MCF 10A (cell line): ENCODE results near the gene TCAIM. TPM values are rescaled to one million over a fixed set of nuclear protein-coding genes. Genes with fewer than 3 reads are reported as not detected.

Source experiments
- BruUV-seq: library from RNA; stranded (reverse); fragments of 400-500 nt; replicated peaks from 2 replicates; lab custom pipeline; 2021; lab: Mats Ljungman, UMichigan
- CTCF ChIA-PET: fragments of 300-600 bp; sonication (Branson Sonifier 250); formaldehyde crosslinking; extraction: SDS; loops from one replicate; lab custom pipeline; 2021; ENCODE audit warnings: antibody characterized with exemption, inconsistent platforms; lab: Yijun Ruan, JAX
- POLR2A ChIA-PET: fragments of 300-600, 350-650 bp; sonication (Branson Sonifier 250); formaldehyde crosslinking; extraction: SDS; loops from one replicate; lab custom pipeline; 2020; ENCODE audit warnings: antibody characterized with exemption, inconsistent platforms; lab: Yijun Ruan, JAX
- DNase-seq: peaks from one replicate; pipeline ENCODE4 v3.0.0-alpha.2; 2018; ENCODE audit not compliant: unreplicated experiment
- H3K27ac Mint-ChIP-seq: one replicate; pipeline ENCODE4 v1.8.0; 2022; ENCODE audit warnings: mild to moderate bottlenecking, low read depth, mixed read lengths; ENCODE audit not compliant: unreplicated experiment
- H3K27me3 Mint-ChIP-seq: one replicate; pipeline ENCODE4 v1.8.0; 2022; ENCODE audit warnings: mixed read lengths; ENCODE audit not compliant: insufficient read depth, unreplicated experiment
- H3K36me3 Mint-ChIP-seq: one replicate; pipeline ENCODE4 v1.8.0; 2022; ENCODE audit warnings: mild to moderate bottlenecking, moderate library complexity, mixed read lengths; ENCODE audit not compliant: insufficient read depth, unreplicated experiment
- H3K4me1 Mint-ChIP-seq: one replicate; pipeline ENCODE4 v1.8.0; 2022; ENCODE audit warnings: mixed read lengths; ENCODE audit not compliant: insufficient read depth, unreplicated experiment
- H3K4me3 Mint-ChIP-seq: one replicate; pipeline ENCODE4 v1.8.0; 2022; ENCODE audit warnings: mild to moderate bottlenecking, moderate library complexity, mixed read lengths; ENCODE audit not compliant: unreplicated experiment
- H3K9me3 Mint-ChIP-seq: one replicate; pipeline ENCODE4 v1.8.0; 2022; ENCODE audit warnings: mixed read lengths; ENCODE audit not compliant: unreplicated experiment
- intact Hi-C: fragments of 100-400 bp; cut with micrococcal nuclease; formaldehyde crosslinking; loops from 2 replicates; pipeline ENCODE4 v1.14.1; 2022
- total RNA-seq: library from RNA; stranded (reverse); gene quantifications from 2 replicates; pipeline ENCODE4 v1.2.3, GENCODE V29; 2022
- TF ChIP-seq, protein P1 (sequence below): fragments of 200-600 bp; IDR thresholded peaks from one replicate; pipeline ENCODE4 v1.8.0; 2022; ENCODE audit warnings: antibody characterized with exemption, mild to moderate bottlenecking; ENCODE audit not compliant: unreplicated experiment

Gene TCAIM
- total RNA-seq, 1 experiment from 2014 or later = 26.6 TPM

DNA sequence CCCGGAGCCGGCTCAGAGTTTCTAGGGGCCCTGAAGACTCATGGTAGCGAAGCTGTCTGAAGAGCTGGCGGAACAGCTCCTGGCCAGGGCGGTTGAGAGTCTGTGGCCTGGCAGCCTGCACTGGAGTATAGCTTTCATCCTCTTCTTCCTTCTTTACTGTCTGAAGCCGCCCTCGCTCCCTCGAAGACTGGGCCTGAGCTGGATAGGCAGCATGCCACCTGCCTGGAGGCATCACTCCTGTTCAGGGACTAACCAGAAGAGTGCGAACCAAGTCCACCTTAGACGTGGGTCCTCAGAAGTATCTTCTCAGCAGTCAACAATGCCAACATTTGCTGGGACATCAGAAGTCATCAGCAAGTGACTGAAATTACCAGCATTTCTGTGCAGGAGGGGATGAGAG, 116.8 kb downstream of the TCAIM start:
- no peak overlapping the region for H3K4me3 Mint-ChIP-seq
- TF ChIP-seq, protein P1, sequence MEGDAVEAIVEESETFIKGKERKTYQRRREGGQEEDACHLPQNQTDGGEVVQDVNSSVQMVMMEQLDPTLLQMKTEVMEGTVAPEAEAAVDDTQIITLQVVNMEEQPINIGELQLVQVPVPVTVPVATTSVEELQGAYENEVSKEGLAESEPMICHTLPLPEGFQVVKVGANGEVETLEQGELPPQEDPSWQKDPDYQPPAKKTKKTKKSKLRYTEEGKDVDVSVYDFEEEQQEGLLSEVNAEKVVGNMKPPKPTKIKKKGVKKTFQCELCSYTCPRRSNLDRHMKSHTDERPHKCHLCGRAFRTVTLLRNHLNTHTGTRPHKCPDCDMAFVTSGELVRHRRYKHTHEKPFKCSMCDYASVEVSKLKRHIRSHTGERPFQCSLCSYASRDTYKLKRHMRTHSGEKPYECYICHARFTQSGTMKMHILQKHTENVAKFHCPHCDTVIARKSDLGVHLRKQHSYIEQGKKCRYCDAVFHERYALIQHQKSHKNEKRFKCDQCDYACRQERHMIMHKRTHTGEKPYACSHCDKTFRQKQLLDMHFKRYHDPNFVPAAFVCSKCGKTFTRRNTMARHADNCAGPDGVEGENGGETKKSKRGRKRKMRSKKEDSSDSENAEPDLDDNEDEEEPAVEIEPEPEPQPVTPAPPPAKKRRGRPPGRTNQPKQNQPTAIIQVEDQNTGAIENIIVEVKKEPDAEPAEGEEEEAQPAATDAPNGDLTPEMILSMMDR = no peak
- H3K36me3 Mint-ChIP-seq = peaks cover 73% of the 10 kb centered on the region
- H3K27me3 Mint-ChIP-seq = no peaks in the 10 kb centered on the region
- intact Hi-C loops = no loop called here
- no peak for DNase-seq
- no peak overlapping the region for H3K27ac Mint-ChIP-seq
- BruUV-seq = no TSS peak
- CTCF ChIA-PET = no interaction called here
- POLR2A ChIA-PET = interaction anchor here (0.7 kb wide), 1 partner anchor 1047 kb away, joined by 3 read pairs; no protein-coding TSS in a partner anchor
- no peaks in the 10 kb centered on the region for H3K9me3 Mint-ChIP-seq
- H3K4me1 Mint-ChIP-seq = no peaks in the 10 kb centered on the region

Other genes with a start within 250 kb of the TCAIM start
- gene TOPAZ1, start 96.9 kb upstream of the TCAIM start, total RNA-seq = not detected in 2 replicates
- gene ZNF445, start 138.9 kb downstream of the TCAIM start, total RNA-seq = 10.1 and 11.0 TPM in 2 replicates
- not detected in 2 replicates for gene ZKSCAN7, start 216.4 kb downstream of the TCAIM start, total RNA-seq
- not detected in 2 replicates for gene ZNF660, start 246.2 kb downstream of the TCAIM start, total RNA-seq